Right lobe of liver (tissue), 6 donors: ENCODE results near the gene CDK14. TPM values are rescaled to one million over a fixed set of nuclear protein-coding genes. Genes with fewer than 3 reads are reported as not detected.

Source experiments
- ATAC-seq, 4 donors: fragments of 200-7000 bp; cut with Tn5 transposase; one replicate each; pipeline ENCODE4 v1.9.1; 2020; ENCODE audit warnings: mild to moderate bottlenecking in 4 of 4, moderate library complexity in 4 of 4
- DNase-seq, 3 donors: peaks; one replicate each; pipeline ENCODE4 v3.0.0-alpha.2; 2020
- H3K27ac ChIP-seq, 3 donors: fragments of 200-600 bp; one replicate each; pipeline ENCODE4 v1.8.0; 2022
- H3K27me3 ChIP-seq, 2 donors: fragments of 200-600 bp; one replicate each; pipeline ENCODE4 v1.8.0; 2022
- H3K36me3 ChIP-seq, 4 donors: fragments of 200-600 bp; sonication (generic) in 1 of 4; one replicate each; pipeline versions ENCODE4 v1.5.1 to v1.8.0; 2017 to 2022; ENCODE audit warnings: control low read depth in 1 of 4
- H3K4me1 ChIP-seq, 4 donors: fragments of 200-600 bp; sonication (generic) in 1 of 4; one replicate each; pipeline versions ENCODE4 v1.5.1 to v1.8.0; 2017 to 2022; ENCODE audit warnings: control low read depth in 1 of 4
- H3K4me3 ChIP-seq, 3 donors: fragments of 200-600 bp; one replicate each; pipeline ENCODE4 v1.8.0; 2022
- H3K9me3 ChIP-seq, 4 donors: fragments of 200-600 bp; sonication (generic) in 1 of 4; one replicate each; pipeline versions ENCODE4 v1.5.1 to v1.8.0; 2017 to 2022; ENCODE audit warnings: control low read depth in 1 of 4
- POLR2A ChIP-seq: fragments of 450-650 bp; IDR thresholded peaks from one replicate; pipeline ENCODE4 v1.6.1; 2017; ENCODE audit warnings: antibody characterized with exemption, mild to moderate bottlenecking
- WGBS: methylation state at CpG from one replicate; pipeline ENCODE4 v1.1.6; 2018; ENCODE audit warnings: low coverage, low lambda C conversion rate; ENCODE audit not compliant: insufficient coverage; ENCODE audit errors: missing lambda C conversion rate; 5-methylcytosine and 5-hydroxymethylcytosine counted together
- intact Hi-C, 2 donors: fragments of 100-400 bp; cut with DNase I; formaldehyde crosslinking; loops; one replicate each; pipeline versions ENCODE4 v1.11.2 to v1.14.1; 2022
- total RNA-seq, 6 experiments: library from RNA; depleted of rRNA in 2 of 6; stranded (reverse); fragments of >200 nt in 2 of 6; fragmentation: NEBNext Ultra II Directional in 3 of 6; extraction: Animal tissue kit (Norgen Biotek cat#: 25700) in 3 of 6; gene quantifications; one replicate each; pipeline versions ENCODE4 v1.1.0 to v1.2.4, GENCODE V29; 2016 to 2023
- TF ChIP-seq, protein P1 (sequence below), 4 donors: fragments of 200-600 bp in 3 of 4; fragments of 450-650 bp in 1 of 4; IDR thresholded peaks; one replicate each; pipeline versions ENCODE4 v1.5.1 to v1.8.0; 2016 to 2022; ENCODE audit warnings: antibody characterized with exemption in 4 of 4, mild to moderate bottlenecking in 2 of 4
- donor health status: DM: no; HTN: yes; CAD: no.
- donor health status: DM: no; HTN: no; CAD: no.
- donor health status: DM: no; HTN: no; CAD: no.
- donor health status: DM: no; HTN: yes; CAD: no.
- donor health status: DM: no; HTN: yes; CAD: no.

Gene CDK14
- total RNA-seq, 6 experiments from 2014 or later: 12.6 to 28.7 (median 17.9) TPM

DNA sequence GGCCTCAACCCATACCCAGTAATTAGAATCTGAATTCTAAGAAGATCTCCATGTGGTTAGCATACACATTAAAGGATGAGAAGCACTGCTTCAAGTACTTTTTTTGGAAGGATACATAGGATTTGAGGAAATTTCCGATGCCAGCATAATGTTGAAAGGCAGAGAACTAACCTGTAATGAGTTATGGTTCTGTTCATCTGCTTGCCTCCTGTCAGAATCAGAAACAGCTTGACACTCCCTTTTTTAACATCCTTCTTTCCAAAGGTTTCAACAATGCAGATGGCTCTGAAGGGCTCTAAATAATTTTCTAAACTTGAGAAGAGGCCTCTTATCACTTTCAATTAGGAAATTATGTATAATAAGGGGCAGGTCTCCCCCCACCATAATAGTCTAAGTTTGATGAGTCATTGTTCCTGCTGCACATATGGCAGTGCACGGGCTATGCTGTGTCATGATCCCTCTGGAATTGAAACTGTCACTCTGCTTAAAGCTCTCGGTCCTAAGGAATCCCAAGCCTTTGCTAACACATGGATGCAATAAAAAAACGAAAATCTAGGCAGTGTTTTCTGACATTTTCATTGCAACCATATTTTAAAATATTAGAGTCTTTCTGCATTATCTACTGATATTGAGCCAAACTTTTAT lies 376.9 kb downstream of the CDK14 start:
- H3K27me3 ChIP-seq: no peaks in the 10 kb centered on the region
- ATAC-seq (no peak), DNase-seq (no peak)
- no peak overlapping the region for H3K4me3 ChIP-seq
- WGBS: 82% methylated on average over 3 of the region's 4 CpGs
- no peak overlapping the region for H3K27ac ChIP-seq
- no peaks in the 10 kb centered on the region for H3K9me3 ChIP-seq
- intact Hi-C loops: no loop called here
- no peaks in the 10 kb centered on the region for H3K36me3 ChIP-seq
- H3K4me1 ChIP-seq: no peaks in the 10 kb centered on the region
- TF ChIP-seq POLR2A: no peak
- TF ChIP-seq, protein P1, sequence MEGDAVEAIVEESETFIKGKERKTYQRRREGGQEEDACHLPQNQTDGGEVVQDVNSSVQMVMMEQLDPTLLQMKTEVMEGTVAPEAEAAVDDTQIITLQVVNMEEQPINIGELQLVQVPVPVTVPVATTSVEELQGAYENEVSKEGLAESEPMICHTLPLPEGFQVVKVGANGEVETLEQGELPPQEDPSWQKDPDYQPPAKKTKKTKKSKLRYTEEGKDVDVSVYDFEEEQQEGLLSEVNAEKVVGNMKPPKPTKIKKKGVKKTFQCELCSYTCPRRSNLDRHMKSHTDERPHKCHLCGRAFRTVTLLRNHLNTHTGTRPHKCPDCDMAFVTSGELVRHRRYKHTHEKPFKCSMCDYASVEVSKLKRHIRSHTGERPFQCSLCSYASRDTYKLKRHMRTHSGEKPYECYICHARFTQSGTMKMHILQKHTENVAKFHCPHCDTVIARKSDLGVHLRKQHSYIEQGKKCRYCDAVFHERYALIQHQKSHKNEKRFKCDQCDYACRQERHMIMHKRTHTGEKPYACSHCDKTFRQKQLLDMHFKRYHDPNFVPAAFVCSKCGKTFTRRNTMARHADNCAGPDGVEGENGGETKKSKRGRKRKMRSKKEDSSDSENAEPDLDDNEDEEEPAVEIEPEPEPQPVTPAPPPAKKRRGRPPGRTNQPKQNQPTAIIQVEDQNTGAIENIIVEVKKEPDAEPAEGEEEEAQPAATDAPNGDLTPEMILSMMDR (IDR thresholded peaks at IDR 0.05): no peak

DNA sequence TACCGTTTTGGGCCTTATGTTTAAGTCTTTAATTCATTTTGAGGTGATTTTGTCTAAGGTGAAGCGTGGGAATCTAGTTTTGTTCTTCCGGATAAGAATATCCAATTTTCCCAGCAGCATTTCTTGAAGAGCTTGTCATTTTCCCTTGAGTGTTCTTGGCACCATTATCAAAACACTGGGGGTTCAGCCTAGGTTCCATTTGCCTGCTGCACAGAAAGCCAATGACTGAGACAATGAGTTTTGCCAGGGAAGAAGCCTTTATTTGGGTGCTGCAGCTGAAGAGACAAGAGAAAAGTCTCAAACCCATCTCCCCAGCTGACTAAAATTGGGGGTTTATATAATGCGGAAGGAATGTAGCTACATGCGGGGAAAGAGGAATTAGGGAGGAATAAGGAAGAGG lies 380.9 kb downstream of the CDK14 start:
- TF ChIP-seq POLR2A: no peak
- TF ChIP-seq, protein P1 (IDR thresholded peaks at IDR 0.05): no peak
- H3K4me3 ChIP-seq: no peak overlapping the region
- ATAC-seq: no peak
- no peak overlapping the region for H3K27ac ChIP-seq
- WGBS: 91% methylated on average over 5 of the region's 5 CpGs
- H3K27me3 ChIP-seq: no peaks in the 10 kb centered on the region
- no peaks in the 10 kb centered on the region for H3K4me1 ChIP-seq
- H3K9me3 ChIP-seq: no peaks in the 10 kb centered on the region
- intact Hi-C loops: no loop called here
- H3K36me3 ChIP-seq: no peaks in the 10 kb centered on the region
- DNase-seq: no peak

- no peak for TF ChIP-seq POLR2A
- TF ChIP-seq, protein P1 (IDR thresholded peaks at IDR 0.05): no peak
- no peak for DNase-seq
- Histone ChIP-seq H3K4me1 (no peaks in the 10 kb centered on the region), H3K27me3 (no peaks in the 10 kb centered on the region), H3K4me3 (no peak overlapping the region), H3K9me3 (no peaks in the 10 kb centered on the region), H3K27ac (no peak overlapping the region), H3K36me3 (no peaks in the 10 kb centered on the region)
- intact Hi-C loops: no loop called here
- no peak for ATAC-seq
- WGBS: 40% methylated on average over 2 of the region's 2 CpGs
Measured at GRCh38 chr7:90980545-90980944, 384.4 kb downstream of the CDK14 start.

GRCh38 chr7:90982228-90982627 lies 386.1 kb downstream of the CDK14 start:
- Histone ChIP-seq H3K9me3 (no peaks in the 10 kb centered on the region), H3K36me3 (no peaks in the 10 kb centered on the region), H3K4me3 (no peak overlapping the region), H3K27me3 (no peaks in the 10 kb centered on the region), H3K27ac (no peak overlapping the region), H3K4me1 (no peaks in the 10 kb centered on the region)
- TF ChIP-seq, protein P1 (IDR thresholded peaks at IDR 0.05): no peak
- TF ChIP-seq POLR2A: no peak
- intact Hi-C loops: no loop called here
- ATAC-seq (no peak), DNase-seq (no peak)
- 100% methylated on average over 2 of the region's 2 CpGs for WGBS
